GM19468 (cell line): ENCODE results near the gene MPV17.
"Not testable (repeated sequence)": the region's sequence is repeated elsewhere in the genome, so short reads cannot be mapped to it uniquely, and the experiment has no call there.

Source experiments
- ATAC-seq: cut with Tn5 transposase; IDR thresholded peaks from one replicate; pipeline ENCODE4 v1.9.1; 2021; ENCODE audit warnings: mild to moderate bottlenecking, moderate library complexity, moderate number of reproducible peaks; ENCODE audit not compliant: unreplicated experiment; ENCODE audit errors: extremely low read depth

Gene MPV17

DNA sequence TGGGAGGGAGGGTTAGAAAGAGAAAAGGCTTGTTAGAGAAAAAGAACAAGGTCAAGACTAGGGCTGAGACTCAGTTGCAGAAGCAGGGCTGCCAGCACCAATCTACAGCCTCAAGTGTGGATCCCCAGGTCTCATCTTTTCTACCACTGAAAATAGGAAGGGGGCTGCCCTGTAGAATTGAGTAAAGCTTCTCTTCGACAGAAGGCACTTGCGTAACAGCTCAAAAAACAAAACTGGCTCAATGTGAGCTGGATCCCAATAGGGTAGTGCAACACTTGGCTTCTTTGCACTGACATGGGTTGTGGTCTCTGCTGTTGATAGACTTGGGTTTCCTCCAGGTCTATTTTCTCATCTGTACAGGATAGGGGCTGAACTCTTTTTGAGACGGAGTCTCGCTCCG lies 1.8 kb upstream of the MPV17 start:
- ATAC-seq, result no peak

- no peak for ATAC-seq
Measured at GRCh38 chr2:27323596-27324285, 844 bp upstream of the MPV17 start.

GRCh38 chr2:27322301-27322765 lies 564 bp downstream of the MPV17 start:
- ATAC-seq, result no peak

DNA sequence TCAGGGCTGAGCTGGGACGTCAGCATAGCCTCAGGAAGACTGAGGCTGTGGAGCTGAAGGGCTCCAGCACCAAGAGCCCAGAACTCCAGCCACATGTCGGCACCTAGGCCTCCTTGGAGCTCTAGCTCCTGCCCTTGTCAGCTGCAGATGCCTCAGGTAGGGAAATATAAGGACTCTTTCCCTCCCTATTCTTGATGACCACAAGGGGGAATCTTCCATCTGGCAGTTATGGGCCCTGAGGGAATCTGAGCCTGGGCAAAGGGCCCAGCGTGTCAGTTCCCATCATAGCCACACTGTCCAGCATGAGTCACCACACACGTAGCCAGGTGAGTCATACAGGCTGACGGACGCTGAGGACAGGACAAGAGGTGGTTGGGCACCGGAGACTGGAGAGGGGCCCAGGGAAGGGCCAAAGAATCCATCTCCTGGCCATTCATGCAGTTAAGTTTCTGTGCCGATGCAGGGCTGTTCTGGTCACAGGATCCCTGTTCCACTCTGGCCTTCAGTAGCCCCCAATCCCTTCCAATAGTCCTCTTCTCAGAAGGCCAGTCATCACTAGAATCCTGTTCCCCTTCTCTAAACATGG lies 1.8 kb downstream of the MPV17 start:
- no peak for ATAC-seq

GRCh38 chr2:27319839-27320238 lies 3.1 kb downstream of the MPV17 start:
- ATAC-seq, result not testable (repeated sequence)

- no peak for ATAC-seq
Measured at GRCh38 chr2:27316655-27317412, 6.1 kb downstream of the MPV17 start.

- ATAC-seq, result no peak
Measured at GRCh38 chr2:27315122-27315521, 7.8 kb downstream of the MPV17 start.

- ATAC-seq, result no peak
Measured at GRCh38 chr2:27314709-27315108, 8.2 kb downstream of the MPV17 start.

DNA sequence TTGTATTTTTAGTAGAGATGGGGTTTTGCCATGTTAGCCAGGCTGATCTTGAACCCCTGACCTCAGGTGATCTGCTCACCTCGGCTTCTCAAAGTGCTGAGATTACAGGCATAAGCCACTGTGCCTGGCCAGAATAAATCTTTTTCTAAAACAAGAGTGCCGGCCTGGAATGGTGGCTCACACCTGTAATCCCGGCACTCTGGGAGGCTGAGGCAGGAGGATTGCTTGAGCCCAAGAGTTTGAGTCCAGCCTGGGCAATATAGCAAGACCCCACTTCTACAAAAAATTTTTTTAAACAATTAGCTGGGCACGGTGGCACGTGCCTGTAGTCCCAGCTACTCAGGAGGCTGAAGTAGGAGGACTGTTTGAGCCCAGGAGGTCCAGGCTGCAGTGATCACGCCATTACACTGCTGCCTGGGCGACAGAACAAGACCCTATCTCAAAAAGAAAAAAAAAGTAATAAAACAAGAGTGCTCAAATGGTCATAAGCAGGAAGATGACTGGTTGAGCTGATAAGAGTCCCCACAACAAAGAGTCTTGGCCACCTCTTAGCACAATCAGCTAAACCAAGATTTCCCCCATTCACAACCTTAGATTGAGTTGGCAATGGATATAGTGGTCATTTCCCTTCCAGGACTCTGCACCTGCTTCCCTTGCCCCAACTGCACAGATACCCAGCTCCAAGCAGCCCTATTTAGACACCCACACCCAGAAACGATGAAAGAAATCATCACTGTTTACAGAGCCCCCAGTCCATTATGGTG lies 8.8 kb downstream of the MPV17 start:
- ATAC-seq, result no peak

- no peak for ATAC-seq
Measured at GRCh38 chr2:27312152-27312551, 10.7 kb downstream of the MPV17 start.

- ATAC-seq, result no peak
Measured at GRCh38 chr2:27309651-27310050, 13.2 kb downstream of the MPV17 start.

DNA sequence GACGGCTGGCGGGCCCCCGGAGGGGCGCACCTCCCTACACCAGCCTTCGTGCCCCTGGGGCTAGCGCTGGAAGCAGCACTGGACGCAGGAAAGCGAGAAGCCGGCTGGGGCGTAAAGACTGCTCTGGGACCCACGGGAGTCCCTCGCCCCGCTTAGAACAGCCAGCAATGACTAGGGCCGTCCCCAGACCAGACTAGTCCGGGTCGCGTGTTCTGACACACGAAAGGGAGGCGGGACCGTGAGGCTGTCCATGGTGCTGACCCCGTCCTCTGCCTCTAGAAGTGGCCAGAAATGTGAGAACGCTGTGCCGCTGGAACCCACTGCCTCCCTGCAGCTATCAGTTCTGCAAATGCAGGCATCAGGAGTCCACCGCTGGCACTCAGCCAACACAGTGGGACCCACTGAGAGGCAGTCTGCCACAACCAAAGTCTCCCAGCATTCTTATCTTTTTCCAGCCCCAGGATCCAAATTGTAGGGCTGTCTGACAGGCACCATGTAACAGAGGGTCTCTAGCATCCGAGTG lies 14.5 kb downstream of the MPV17 start, which contains the start of gene UCN:
Gene UCN, minus strand, starts transcription at position 87 of the 523 bp plus-strand sequence. CDS start 550 bp downstream, outside the sequence.
- ATAC-seq, result no peak

DNA sequence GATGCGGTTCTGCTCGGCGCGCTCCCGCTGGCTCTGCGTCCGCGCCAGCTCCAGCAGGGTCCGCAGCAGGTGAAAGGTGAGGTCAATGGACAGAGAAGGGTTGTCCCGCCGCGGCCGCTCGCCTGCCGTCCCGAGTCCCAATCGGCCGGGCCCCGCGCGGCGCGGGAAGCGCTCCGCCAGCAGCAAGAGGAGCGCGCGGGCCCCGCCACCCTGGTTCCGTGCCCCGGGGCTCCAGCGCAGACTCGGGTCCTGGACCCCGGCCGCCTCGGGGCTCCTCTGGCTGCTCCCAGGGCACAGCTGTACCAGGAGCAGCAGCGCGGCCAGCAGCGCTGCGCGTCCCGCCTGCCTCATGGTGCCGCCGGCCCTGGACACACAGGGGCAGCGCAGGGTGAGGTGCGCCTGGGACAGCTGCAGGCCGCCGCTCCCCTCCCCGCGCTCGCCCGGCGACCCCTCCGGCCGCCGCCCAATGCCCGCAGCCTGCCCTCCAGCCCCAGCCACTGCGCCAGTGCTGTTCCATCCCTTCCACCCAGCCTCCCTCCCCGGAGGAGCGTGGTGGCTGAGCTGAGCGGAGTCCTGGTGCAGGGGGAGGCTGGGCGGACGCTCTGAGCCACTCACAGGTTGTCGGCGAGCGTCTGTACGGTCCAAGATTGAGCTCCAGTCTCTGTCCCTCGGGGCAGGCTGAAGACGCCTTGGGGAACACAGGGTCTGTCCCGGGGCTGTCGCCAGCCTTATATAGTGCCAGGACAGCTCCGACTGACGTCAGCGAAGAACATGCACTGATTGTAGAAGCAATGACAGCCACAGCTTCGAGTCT lies 15.1 kb downstream of the MPV17 start:
- no peak for ATAC-seq

- no peak for ATAC-seq
Measured at GRCh38 chr2:27307287-27307544, 15.7 kb downstream of the MPV17 start.

GRCh38 chr2:27306573-27307286 lies 16.2 kb downstream of the MPV17 start:
- no peak for ATAC-seq

GRCh38 chr2:27306136-27306535 lies 16.8 kb downstream of the MPV17 start:
- ATAC-seq, result no peak

- ATAC-seq, result no peak
Measured at GRCh38 chr2:27305516-27305915, 17.4 kb downstream of the MPV17 start.

- ATAC-seq, result no peak
Measured at GRCh38 chr2:27304488-27305240, 18.2 kb downstream of the MPV17 start.
